NB4 (cell line): ENCODE measurements around the gene CMSS1.

ENCODE experiments used
- POLR2A ChIP-seq: IDR thresholded peaks from 2 replicates; pipeline ENCODE4 v1.6.1; 2011; ENCODE audit warnings: mild to moderate bottlenecking; ENCODE audit not compliant: insufficient read length; ENCODE audit errors: extremely low read depth
- TF ChIP-seq, protein P1 (sequence below): IDR thresholded peaks from one replicate; pipeline ENCODE4 v1.5.1; 2012; ENCODE audit warnings: low read depth, low read length

DNA sequence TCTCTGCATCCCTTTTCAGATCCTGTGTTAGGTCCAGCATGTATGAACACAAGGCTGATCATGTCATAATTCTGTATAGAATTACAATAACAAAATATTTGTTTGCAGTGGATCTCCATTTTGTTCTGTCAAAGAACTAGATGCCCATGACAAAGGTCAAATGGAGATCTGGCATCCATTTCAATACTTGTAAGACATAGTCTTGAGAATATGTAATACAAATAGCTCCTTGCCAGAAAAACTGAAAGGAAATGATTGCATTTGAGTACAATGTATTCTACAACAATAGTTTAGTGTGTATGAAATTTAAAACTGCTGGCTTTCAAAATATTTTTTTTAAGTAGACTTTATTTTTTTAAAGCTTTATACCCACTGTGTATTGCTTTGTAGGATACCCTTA is 101.1 kb downstream of the CMSS1 start:
- no peak for TF ChIP-seq POLR2A
- TF ChIP-seq, protein P1, sequence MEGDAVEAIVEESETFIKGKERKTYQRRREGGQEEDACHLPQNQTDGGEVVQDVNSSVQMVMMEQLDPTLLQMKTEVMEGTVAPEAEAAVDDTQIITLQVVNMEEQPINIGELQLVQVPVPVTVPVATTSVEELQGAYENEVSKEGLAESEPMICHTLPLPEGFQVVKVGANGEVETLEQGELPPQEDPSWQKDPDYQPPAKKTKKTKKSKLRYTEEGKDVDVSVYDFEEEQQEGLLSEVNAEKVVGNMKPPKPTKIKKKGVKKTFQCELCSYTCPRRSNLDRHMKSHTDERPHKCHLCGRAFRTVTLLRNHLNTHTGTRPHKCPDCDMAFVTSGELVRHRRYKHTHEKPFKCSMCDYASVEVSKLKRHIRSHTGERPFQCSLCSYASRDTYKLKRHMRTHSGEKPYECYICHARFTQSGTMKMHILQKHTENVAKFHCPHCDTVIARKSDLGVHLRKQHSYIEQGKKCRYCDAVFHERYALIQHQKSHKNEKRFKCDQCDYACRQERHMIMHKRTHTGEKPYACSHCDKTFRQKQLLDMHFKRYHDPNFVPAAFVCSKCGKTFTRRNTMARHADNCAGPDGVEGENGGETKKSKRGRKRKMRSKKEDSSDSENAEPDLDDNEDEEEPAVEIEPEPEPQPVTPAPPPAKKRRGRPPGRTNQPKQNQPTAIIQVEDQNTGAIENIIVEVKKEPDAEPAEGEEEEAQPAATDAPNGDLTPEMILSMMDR: no peak
